Neutrophil (primary cell): ENCODE results near the gene SUSD4.

Experiments used
- H3K27ac ChIP-seq: fragments of 200-600 bp; sonication (generic); 2 replicates; pipeline ENCODE4 v1.5.1; 2016; ENCODE audit warnings: mild to moderate bottlenecking, moderate library complexity
- H3K27me3 ChIP-seq: fragments of 200-600 bp; sonication (generic); 2 replicates; pipeline ENCODE4 v1.6.0; 2016; ENCODE audit warnings: mild to moderate bottlenecking
- H3K36me3 ChIP-seq: fragments of 200-600 bp; sonication (generic); 2 replicates; pipeline ENCODE4 v1.5.1; 2017
- H3K4me1 ChIP-seq, 2 experiments: fragments of 200-600 bp in 1 of 2; sonication (generic) in 1 of 2; 1 replicate in 1 of 2; 2 replicates in 1 of 2; pipeline versions ENCODE4 v1.5.1 to v1.6.1; 2013 to 2016; ENCODE audit warnings: low read depth in 1 of 2, low read length in 1 of 2, mild to moderate bottlenecking in 1 of 2, moderate library complexity in 1 of 2; ENCODE audit not compliant: control insufficient read depth in 1 of 2, insufficient read depth in 1 of 2
- H3K4me3 ChIP-seq, 2 experiments: fragments of 200-600 bp in 1 of 2; sonication (generic) in 1 of 2; 1 replicate in 1 of 2; 2 replicates in 1 of 2; pipeline ENCODE4 v1.5.1; 2013 to 2016; ENCODE audit warnings: low read depth in 1 of 2, low read length in 1 of 2, mild to moderate bottlenecking in 1 of 2, moderate library complexity in 1 of 2
- H3K9me3 ChIP-seq: fragments of 200-600 bp; sonication (generic); 2 replicates; pipeline ENCODE4 v1.5.1; 2016
- TF ChIP-seq, protein P1 (sequence below): fragments of 200-600 bp; sonication (generic); IDR thresholded peaks from 2 replicates; pipeline ENCODE4 v1.5.1; 2016; ENCODE audit warnings: antibody characterized with exemption

Gene SUSD4

DNA sequence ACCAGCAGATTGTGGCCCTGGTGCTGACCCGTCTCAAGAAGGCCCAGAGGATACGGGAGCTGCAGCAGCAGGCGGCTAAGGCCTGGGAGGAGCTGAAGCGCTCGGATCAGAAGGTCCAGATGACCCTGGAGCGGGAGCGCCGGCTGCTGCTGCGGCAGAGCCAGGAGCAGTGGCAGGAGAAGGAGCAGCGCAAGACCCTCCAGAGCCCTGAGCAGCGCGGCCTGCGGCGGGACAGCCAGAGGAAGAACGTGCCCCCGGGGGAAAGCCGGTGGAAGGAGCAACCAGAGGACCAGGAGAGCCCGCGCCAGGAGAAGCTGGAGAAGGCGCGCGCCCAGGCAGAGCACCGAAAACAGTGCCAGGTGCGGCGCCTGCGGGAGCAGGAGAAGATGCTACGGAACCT is 30.3 kb upstream of the SUSD4 start:
- Histone ChIP-seq H3K27ac (no peak overlapping the region), H3K4me1 (no peaks in the 10 kb centered on the region), H3K27me3 (peaks cover 61% of the 10 kb centered on the region), H3K9me3 (no peaks in the 10 kb centered on the region), H3K4me3 (no peak overlapping the region), H3K36me3 (no peaks in the 10 kb centered on the region)
- TF ChIP-seq, protein P1, sequence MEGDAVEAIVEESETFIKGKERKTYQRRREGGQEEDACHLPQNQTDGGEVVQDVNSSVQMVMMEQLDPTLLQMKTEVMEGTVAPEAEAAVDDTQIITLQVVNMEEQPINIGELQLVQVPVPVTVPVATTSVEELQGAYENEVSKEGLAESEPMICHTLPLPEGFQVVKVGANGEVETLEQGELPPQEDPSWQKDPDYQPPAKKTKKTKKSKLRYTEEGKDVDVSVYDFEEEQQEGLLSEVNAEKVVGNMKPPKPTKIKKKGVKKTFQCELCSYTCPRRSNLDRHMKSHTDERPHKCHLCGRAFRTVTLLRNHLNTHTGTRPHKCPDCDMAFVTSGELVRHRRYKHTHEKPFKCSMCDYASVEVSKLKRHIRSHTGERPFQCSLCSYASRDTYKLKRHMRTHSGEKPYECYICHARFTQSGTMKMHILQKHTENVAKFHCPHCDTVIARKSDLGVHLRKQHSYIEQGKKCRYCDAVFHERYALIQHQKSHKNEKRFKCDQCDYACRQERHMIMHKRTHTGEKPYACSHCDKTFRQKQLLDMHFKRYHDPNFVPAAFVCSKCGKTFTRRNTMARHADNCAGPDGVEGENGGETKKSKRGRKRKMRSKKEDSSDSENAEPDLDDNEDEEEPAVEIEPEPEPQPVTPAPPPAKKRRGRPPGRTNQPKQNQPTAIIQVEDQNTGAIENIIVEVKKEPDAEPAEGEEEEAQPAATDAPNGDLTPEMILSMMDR: no peak

DNA sequence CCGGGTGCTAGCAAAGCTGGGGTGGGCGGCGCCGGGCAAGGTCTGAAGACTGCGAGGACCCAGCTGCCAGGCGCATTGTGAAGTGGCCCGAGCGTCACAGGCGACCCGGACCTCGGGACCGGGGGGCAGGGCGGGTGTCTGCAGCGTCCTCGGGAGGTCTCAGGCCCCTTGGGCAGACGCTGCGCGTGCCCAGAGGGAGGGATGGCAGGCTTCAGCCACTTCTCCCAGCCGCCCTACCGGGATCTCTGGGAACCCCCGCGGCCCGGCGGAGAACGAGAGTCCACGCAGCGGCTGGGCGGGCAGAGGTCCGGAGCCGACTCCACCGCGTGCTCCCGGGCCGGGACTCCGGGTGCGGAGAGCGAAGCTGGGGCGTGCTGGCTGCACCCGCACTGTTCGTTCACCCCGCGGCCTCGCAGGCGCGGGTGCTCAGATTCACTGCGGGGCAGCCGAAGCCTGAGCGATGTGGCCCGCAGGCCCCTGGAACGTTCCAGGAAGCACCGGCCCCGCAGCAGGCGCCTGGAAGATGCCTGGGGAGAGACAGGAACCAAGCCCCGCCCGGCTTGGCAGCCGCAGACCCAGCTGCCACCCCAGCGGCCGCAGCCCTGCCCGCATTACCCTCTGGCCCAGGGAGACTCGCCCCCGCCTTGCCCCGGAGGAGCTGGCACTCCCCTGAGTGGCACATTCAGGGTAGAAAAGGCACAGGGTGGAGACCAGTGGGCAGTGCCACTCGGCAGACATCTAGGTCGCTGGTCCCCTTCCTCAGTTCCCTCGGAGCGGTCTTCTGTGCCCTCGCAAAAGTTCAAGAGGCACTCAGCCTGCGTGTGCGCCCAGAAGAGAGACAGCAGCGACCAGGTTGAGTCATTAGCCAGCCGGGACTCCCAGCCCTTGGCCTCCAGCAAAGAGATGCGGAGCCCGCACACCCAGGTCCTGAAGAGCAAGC is 29.6 kb upstream of the SUSD4 start, which contains the start of gene CCDC185:
CCDC185 (plus strand) TSS at position 141 of the 940 bp plus-strand sequence; CDS start at position 202, 61 bp downstream.
- no peaks in the 10 kb centered on the region for H3K4me1 ChIP-seq
- TF ChIP-seq, protein P1: no peak
- peaks cover 67% of the 10 kb centered on the region for H3K27me3 ChIP-seq
- H3K27ac ChIP-seq: no peak within 1 kb of the TSS
- H3K9me3 ChIP-seq: no peaks in the 10 kb centered on the region
- H3K4me3 ChIP-seq: no peak within 1 kb of the TSS
- no peaks in the 10 kb centered on the region for H3K36me3 ChIP-seq

DNA sequence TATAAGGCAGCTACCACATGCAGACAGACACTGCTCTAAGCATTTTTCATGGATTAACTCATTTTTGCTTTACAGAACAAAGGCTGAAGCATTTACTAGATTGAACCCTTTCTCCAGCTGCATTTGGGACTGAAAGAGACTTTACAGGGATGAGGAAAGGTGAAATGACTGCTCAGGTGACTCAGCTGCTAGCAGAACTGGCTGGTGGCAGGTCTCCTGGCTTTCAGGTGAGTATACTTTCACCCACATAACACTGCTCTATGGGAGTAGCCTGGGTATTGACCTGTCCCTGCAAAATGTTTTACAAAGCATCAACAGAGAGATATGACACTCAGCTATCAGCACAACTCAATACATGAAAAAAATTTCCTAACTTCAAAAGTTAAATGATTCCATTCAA is 26.6 kb upstream of the SUSD4 start:
- Histone ChIP-seq H3K27ac (no peak overlapping the region), H3K9me3 (no peaks in the 10 kb centered on the region), H3K27me3 (peaks cover 67% of the 10 kb centered on the region)

DNA sequence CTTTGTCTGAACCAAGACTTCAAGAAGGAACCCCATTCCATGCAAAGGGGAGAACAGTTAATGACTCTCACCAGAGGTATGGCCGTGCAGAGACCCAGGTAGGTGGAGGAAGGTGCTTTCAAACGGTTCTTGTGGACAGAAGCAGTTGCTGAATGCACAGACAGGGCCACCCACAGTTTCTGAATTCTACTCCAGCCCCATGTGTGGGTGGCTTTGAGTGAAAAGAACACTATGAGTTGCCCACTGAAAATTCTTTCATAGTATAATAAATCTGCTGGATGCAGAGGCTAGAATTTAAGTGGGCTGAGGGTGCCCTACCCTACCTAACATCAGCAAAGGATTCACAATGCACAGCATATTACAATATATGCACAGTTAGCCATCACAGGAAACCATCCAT is 22.0 kb upstream of the SUSD4 start:
- H3K9me3 ChIP-seq: no peaks in the 10 kb centered on the region
- H3K27me3 ChIP-seq: peaks cover 23% of the 10 kb centered on the region
- no peak overlapping the region for H3K27ac ChIP-seq
- no peak overlapping the region for H3K4me3 ChIP-seq
- peaks cover 0 to 15% of the 10 kb centered on the region in 2 experiments for H3K4me1 ChIP-seq
- TF ChIP-seq, protein P1: no peak
- no peaks in the 10 kb centered on the region for H3K36me3 ChIP-seq

More for the DNA sequence above, 26.6 kb upstream of the SUSD4 start:
- Histone ChIP-seq H3K4me1 (peaks cover 0 to 15% of the 10 kb centered on the region in 2 experiments), H3K36me3 (no peaks in the 10 kb centered on the region), H3K4me3 (no peak overlapping the region)
- TF ChIP-seq, protein P1: no peak

DNA sequence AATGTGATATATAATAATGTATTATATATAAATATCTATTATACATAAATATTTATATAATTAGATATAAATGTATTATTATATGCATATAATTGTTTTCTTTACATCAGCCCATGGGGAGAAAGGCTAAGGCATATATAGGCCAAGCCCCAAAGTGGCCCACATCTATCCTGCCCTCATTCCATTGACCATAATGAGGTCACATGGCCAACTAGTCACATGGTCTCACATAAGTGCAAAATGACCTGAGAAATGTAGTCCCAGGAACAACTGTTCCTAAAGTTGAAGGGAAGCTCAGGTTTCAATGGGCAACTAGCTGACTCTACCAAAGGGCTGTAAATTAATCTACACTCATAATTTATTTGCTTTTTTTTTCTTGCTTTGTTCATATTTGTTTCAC is 14.8 kb upstream of the SUSD4 start:
- H3K4me1 ChIP-seq: no peaks in the 10 kb centered on the region
- no peak overlapping the region for H3K27ac ChIP-seq
- no peaks in the 10 kb centered on the region for H3K36me3 ChIP-seq

More for the DNA sequence above, 14.8 kb upstream of the SUSD4 start:
- Histone ChIP-seq H3K4me3 (no peak overlapping the region), H3K9me3 (no peaks in the 10 kb centered on the region), H3K27me3 (no peaks in the 10 kb centered on the region)
- TF ChIP-seq, protein P1: no peak
